SJSA1 (cell line): Measurements from ENCODE around the gene TENM4. TPM values are rescaled to one million over a fixed set of nuclear protein-coding genes. Genes with fewer than 3 reads are reported as not detected.
"Not testable (repeated sequence)": the region's sequence is repeated elsewhere in the genome, so short reads cannot be mapped to it uniquely, and the experiment has no call there.

ENCODE experiments used
- DNase-seq, 2 experiments: peaks; one replicate each; pipeline ENCODE4 v3.0.0-alpha.2; 2015 to 2020; ENCODE audit warnings: low spot score in 2 of 2, low read depth in 1 of 2
- H3K27ac ChIP-seq: fragments of 250-450 bp; sonication (Bioruptor Pico); 2 replicates; pipeline ENCODE4 v1.5.1; 2020; ENCODE audit warnings: mild to moderate bottlenecking, moderate library complexity
- H3K27me3 ChIP-seq: fragments of 250-450 bp; sonication (Bioruptor Pico); replicated peaks from 2 replicates; pipeline ENCODE4 v1.5.1; 2020; ENCODE audit warnings: mild to moderate bottlenecking, moderate library complexity
- H3K36me3 ChIP-seq: fragments of 250-450 bp; sonication (Bioruptor Pico); 2 replicates; pipeline ENCODE4 v1.5.1; 2020; ENCODE audit warnings: mild to moderate bottlenecking
- H3K4me1 ChIP-seq: fragments of 250-450 bp; sonication (Bioruptor Pico); replicated peaks from 2 replicates; pipeline ENCODE4 v1.6.1; 2021; ENCODE audit warnings: mild to moderate bottlenecking
- H3K4me3 ChIP-seq: fragments of 250-450 bp; sonication (Bioruptor Pico); 2 replicates; pipeline ENCODE4 v1.5.1; 2020; ENCODE audit warnings: mild to moderate bottlenecking
- H3K9me3 ChIP-seq: fragments of 250-450 bp; sonication (Bioruptor Pico); replicated peaks from 2 replicates; pipeline ENCODE4 v1.5.1; 2020; ENCODE audit warnings: mild to moderate bottlenecking
- total RNA-seq: library from RNA; depleted of rRNA; stranded (reverse); fragments of >200 nt; shearing (Covaris generic); gene quantifications from 2 replicates; pipeline ENCODE4 v1.2.3, GENCODE V29; 2014

Gene TENM4
- total RNA-seq, 1 experiment from 2014 or later, result not detected

DNA sequence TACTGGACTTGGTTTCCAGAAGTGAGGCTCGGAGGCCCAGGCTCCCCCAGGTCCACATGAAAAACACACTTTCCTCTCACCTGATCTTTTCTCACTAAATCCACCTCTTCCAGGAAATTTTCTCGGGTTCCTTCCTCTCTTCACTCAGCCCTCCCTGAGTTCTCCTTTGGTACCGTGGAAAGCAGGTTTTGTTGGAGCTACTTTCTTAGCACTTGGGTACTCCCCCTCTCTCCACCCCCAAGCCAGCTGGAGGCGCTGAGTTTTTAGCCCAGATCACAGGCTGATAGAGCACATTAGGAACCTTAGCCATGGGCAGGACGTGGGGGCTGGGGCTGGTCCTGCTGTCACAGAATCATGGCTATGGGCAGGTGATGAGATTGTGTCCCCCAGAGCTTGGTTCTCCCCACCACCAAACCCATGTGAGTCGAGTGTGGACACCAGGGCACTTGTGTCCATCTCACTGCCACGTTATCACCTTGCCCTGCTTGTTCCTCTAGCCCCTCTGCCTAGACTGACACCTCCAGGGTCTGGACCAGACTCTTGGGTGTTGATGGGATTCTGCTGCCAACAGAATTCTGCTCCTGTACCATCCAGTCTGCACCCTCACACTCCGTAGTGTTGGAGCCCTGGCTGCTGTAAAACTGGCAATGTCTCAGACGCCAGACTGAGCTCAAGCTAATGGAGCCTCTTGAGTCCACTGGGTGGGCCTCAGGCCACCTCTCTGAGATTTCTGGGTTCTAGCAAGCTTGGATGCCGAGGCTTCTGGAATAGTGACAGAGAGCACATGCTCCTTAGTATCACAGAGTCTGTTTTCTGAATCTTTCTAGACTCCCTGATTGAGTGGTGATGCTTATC lies 791.2 kb downstream of the TENM4 start:
- Histone ChIP-seq H3K27ac (no peak overlapping the region), H3K27me3 (no peaks in the 10 kb centered on the region), H3K4me3 (no peak overlapping the region), H3K4me1 (no peaks in the 10 kb centered on the region; the same call in 1 of the 2 replicates), H3K36me3 (no peaks in the 10 kb centered on the region), H3K9me3 (no peaks in the 10 kb centered on the region)
- DNase-seq, result no peak

- Histone ChIP-seq H3K27me3 (no peaks in the 10 kb centered on the region), H3K36me3 (no peaks in the 10 kb centered on the region), H3K27ac (no peak overlapping the region), H3K9me3 (no peaks in the 10 kb centered on the region), H3K4me3 (no peak overlapping the region), H3K4me1 (no peaks in the 10 kb centered on the region; the same call in 1 of the 2 replicates)
- DNase-seq, result no peak
Observed at GRCh38 chr11:78647986-78648875, 792.6 kb downstream of the TENM4 start.

DNA sequence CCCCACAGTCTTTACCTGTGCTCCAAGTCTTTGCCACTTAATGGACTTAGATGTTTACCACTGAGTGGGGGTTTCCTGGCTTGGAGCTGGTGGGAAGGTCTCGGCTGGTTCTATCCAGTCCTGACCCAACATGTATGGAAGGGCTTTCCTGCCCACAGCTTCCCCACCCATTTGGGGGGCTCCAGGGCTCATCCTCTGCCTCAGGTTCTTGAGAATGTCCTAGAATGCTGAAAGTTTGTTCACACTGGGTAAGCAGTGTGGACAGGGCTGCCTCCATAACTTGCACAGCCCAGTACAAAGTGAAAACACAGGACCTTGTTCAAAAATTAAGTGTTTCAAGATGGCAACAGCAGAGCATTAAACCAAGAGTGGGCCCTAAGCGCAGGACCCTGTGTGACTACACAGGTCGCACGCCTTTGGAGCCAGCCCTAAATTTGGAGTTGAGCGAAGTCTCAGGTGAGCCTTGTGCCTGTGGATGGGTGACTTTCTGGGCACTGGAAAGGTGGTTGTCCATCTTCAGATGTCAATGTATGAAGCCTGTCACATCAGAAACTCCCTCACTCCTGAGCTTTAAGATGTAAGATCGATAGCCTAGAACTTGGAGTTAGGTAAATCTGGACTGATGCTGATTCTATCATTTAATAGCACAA lies 793.4 kb downstream of the TENM4 start:
- H3K27me3 ChIP-seq, result no peaks in the 10 kb centered on the region
- no peak overlapping the region for H3K27ac ChIP-seq
- H3K36me3 ChIP-seq, result no peaks in the 10 kb centered on the region
- H3K4me3 ChIP-seq, result no peak overlapping the region
- DNase-seq, result no peak
- no peaks in the 10 kb centered on the region for H3K9me3 ChIP-seq
- H3K4me1 ChIP-seq, result no peaks in the 10 kb centered on the region; the same call in 1 of the 2 replicates

DNA sequence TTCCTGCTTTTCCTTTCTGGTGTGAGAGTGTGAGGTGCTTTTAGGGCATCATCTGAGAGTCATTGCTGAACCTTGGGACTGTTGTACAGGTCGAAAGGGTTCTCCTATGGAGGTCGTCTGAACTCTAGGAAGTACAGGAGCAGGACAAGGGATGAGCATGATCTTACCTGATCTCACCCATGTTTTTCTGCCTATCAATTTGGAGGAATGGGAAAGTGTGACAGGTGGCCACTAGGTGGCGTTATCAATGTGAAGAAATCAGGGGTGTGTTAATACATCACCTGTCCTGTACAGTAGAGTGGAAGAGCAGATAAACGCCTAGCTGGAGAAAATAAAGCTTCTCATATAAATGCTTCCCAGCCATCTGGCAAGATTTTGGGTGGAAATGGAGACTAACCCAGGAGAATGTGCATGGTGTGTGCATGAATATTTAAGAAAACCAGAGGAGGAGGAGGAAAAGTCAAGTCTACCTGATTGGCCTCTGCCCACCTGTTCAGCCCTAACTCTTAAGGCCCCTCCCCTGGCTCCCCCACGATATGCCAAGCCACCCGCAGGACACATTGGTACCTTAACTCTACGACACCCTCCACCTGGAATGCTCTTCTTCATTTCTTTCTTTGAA lies 794.2 kb downstream of the TENM4 start:
- H3K9me3 ChIP-seq, result no peaks in the 10 kb centered on the region
- no peak overlapping the region for H3K4me3 ChIP-seq
- no peaks in the 10 kb centered on the region for H3K27me3 ChIP-seq
- peak in 1 of 2 experiments; percentile 15 for DNase-seq
- no peak overlapping the region for H3K27ac ChIP-seq
- H3K36me3 ChIP-seq, result no peaks in the 10 kb centered on the region
- H3K4me1 ChIP-seq, result no peaks in the 10 kb centered on the region; the same call in 1 of the 2 replicates

DNA sequence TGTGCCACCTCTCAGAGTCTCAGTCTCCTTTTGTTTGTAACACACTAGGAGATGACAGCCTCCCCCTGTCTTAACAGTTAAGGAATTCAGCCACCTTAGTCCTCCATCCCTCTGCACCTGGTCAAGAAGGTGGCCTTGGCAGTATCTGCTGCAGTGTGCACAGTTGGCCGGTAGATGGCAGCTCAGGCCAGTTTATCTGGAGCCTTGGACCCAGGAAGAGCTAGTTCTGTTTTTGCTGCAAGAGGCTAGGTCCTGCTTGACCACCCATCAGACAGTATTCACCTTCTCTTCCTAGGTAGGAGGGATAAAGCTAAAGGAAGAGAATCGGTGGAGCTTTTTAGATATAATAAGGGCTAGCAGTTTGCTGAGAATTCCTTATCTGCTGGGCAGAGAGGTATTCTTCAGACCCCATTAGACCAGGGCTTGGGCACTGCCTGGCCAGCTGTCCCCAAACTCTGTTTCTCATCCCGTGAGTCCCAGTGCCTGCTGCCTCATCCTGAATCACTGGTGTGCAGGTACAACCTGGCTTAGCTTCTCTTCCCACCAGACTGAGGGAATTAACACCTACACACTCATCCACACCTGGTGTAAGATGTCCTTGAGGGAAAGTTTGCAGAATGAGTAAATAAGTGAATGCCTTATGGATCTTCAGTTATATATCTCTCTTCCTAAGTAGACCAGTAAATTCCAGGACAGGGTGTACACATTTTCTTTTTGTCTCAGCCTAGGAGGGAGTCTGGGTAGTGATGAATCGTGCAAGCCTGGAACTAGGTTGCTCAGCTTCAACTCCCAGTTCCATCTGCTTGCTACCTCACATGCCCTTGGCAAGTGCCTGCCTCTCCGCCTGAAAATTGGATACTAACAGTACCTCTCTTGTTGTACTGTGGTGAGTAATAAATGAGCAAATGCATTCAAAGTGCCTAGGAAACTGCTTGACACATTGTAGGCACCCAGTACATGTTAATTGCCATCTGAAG lies 795.3 kb downstream of the TENM4 start:
- Histone ChIP-seq H3K36me3 (no peaks in the 10 kb centered on the region), H3K27me3 (no peaks in the 10 kb centered on the region), H3K9me3 (no peaks in the 10 kb centered on the region), H3K27ac (no peak overlapping the region), H3K4me1 (no peaks in the 10 kb centered on the region; the same call in 1 of the 2 replicates), H3K4me3 (no peak overlapping the region)
- DNase-seq, result peak; percentile 35 to 41

- no peak for DNase-seq
- Histone ChIP-seq H3K9me3 (no peaks in the 10 kb centered on the region), H3K27me3 (no peaks in the 10 kb centered on the region), H3K36me3 (no peaks in the 10 kb centered on the region), H3K4me3 (no peak overlapping the region), H3K4me1 (no peaks in the 10 kb centered on the region; the same call in 1 of the 2 replicates), H3K27ac (no peak overlapping the region)
Observed at GRCh38 chr11:78643676-78644056, 797.2 kb downstream of the TENM4 start.

- no peak for DNase-seq
- Histone ChIP-seq H3K4me3 (no peak overlapping the region), H3K27me3 (no peaks in the 10 kb centered on the region), H3K4me1 (no peaks in the 10 kb centered on the region; the same call in 1 of the 2 replicates), H3K27ac (no peak overlapping the region), H3K9me3 (no peaks in the 10 kb centered on the region), H3K36me3 (no peaks in the 10 kb centered on the region)
Observed at GRCh38 chr11:78642979-78643675, 797.7 kb downstream of the TENM4 start.

DNA sequence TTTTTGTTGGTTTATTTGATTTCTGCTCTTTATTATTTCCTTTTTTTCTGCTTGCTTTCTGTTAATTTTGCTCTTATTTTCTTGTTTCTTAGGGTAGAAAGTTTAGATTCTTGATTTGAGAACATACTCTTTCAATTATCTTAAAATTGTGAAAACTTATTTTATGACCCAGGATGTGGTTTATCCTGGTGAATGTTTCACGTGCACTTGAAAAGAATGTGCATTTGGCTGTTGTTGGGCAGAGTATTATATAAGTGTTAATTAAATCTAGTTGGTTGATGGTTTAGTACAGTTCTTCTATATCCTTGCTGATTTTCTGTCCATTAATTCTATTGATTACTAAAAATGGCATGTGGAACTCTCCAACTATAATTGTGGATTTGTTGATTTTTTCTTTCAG lies 799.3 kb downstream of the TENM4 start:
- H3K27ac ChIP-seq, result no peak overlapping the region
- no peak for DNase-seq
- no peaks in the 10 kb centered on the region for H3K27me3 ChIP-seq

GRCh38 chr11:78638704-78639380 lies 802.0 kb downstream of the TENM4 start:
- H3K36me3 ChIP-seq, result no peaks in the 10 kb centered on the region

More for the DNA sequence above, 799.3 kb downstream of the TENM4 start:
- H3K4me3 ChIP-seq, result no peak overlapping the region
- H3K4me1 ChIP-seq, result no peaks in the 10 kb centered on the region; the same call in 1 of the 2 replicates
- H3K36me3 ChIP-seq, result no peaks in the 10 kb centered on the region
- H3K9me3 ChIP-seq, result no peaks in the 10 kb centered on the region

DNA sequence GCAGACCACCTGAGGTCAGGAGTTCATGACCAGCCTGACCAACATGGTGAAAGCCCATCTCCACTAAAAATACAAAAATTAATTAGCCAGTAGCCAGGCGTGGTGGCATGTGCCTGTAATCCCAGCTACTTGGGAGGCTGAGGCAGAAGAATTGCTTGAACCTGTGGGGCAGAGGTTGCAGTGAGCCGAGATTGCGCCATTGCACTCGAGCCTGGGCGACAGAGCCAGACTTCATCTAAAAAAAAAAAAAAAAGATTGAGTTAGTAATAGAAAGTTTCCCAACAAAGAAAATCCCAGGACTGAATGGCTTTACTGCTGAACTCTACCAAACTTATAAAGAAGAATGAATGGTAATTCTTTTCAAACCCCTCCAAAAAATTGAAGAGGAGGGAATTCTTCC lies 803.3 kb downstream of the TENM4 start:
- not testable (repeated sequence) for DNase-seq, H3K27me3 ChIP-seq, H3K4me3 ChIP-seq, H3K9me3 ChIP-seq, H3K27ac ChIP-seq, H3K4me1 ChIP-seq, H3K36me3 ChIP-seq

More at GRCh38 chr11:78638704-78639380, 802.0 kb downstream of the TENM4 start:
- H3K27ac ChIP-seq, result no peak overlapping the region
- no peaks in the 10 kb centered on the region for H3K9me3 ChIP-seq
- H3K27me3 ChIP-seq, result no peaks in the 10 kb centered on the region
- no peak overlapping the region for H3K4me3 ChIP-seq
- no peak for DNase-seq
- H3K4me1 ChIP-seq, result no peaks in the 10 kb centered on the region

GRCh38 chr11:78635814-78636506 lies 804.9 kb downstream of the TENM4 start:
- DNase-seq, result no peak
- Histone ChIP-seq H3K27me3 (no peaks in the 10 kb centered on the region), H3K4me1 (no peaks in the 10 kb centered on the region), H3K9me3 (no peaks in the 10 kb centered on the region), H3K27ac (no peak overlapping the region), H3K36me3 (no peaks in the 10 kb centered on the region), H3K4me3 (no peak overlapping the region)
